ENCODE data around the gene ENAH.

Gene ENAH

GRCh38 chr1:225598847-225599246 lies 54.1 kb downstream of the ENAH start:
- no peak for DNase-seq (ENCODE audit: low read depth)
- TF ChIP-seq CTCF (IDR thresholded peaks at IDR 0.05; ENCODE audit: low read depth, low read length, missing control alignments): no peak
- no peak overlapping the region for H3K4me3 ChIP-seq (ENCODE audit: low read depth, low read length)
- in situ Hi-C loops (cut with HindIII; ENCODE audit: low sequenced_read_pairs): no loop called here

GRCh38 chr1:225597926-225598575 lies 54.9 kb downstream of the ENAH start:
- in situ Hi-C loops (cut with HindIII; ENCODE audit: low sequenced_read_pairs): no loop called here
- H3K4me3 ChIP-seq (ENCODE audit: low read depth, low read length): no peak overlapping the region
- TF ChIP-seq CTCF (IDR thresholded peaks at IDR 0.05; ENCODE audit: low read depth, low read length, missing control alignments): no peak
- DNase-seq (ENCODE audit: low read depth): no peak

GRCh38 chr1:225596736-225597135 lies 56.2 kb downstream of the ENAH start:
- no peak for DNase-seq (ENCODE audit: low read depth)
- TF ChIP-seq CTCF (IDR thresholded peaks at IDR 0.05; ENCODE audit: low read depth, low read length, missing control alignments): no peak
- H3K4me3 ChIP-seq (ENCODE audit: low read depth, low read length): no peak overlapping the region
- in situ Hi-C loops (cut with HindIII; ENCODE audit: low sequenced_read_pairs): no loop called here

- in situ Hi-C loops (cut with HindIII; ENCODE audit: low sequenced_read_pairs): no loop called here
- TF ChIP-seq CTCF (IDR thresholded peaks at IDR 0.05; ENCODE audit: low read depth, low read length, missing control alignments): no peak
- no peak overlapping the region for H3K4me3 ChIP-seq (ENCODE audit: low read depth, low read length)
- no peak for DNase-seq (ENCODE audit: low read depth)
Observed at GRCh38 chr1:225595974-225596551, 56.9 kb downstream of the ENAH start.

- in situ Hi-C loops (cut with HindIII; ENCODE audit: low sequenced_read_pairs): no loop called here
- no peak for DNase-seq (ENCODE audit: low read depth)
- no peak for TF ChIP-seq CTCF (IDR thresholded peaks at IDR 0.05; ENCODE audit: low read depth, low read length, missing control alignments)
- H3K4me3 ChIP-seq (ENCODE audit: low read depth, low read length): no peak overlapping the region
Observed at GRCh38 chr1:225595452-225595851, 57.5 kb downstream of the ENAH start.

- no peak overlapping the region for H3K4me3 ChIP-seq (ENCODE audit: low read depth, low read length)
- TF ChIP-seq CTCF (IDR thresholded peaks at IDR 0.05; ENCODE audit: low read depth, low read length, missing control alignments): no peak
- no peak for DNase-seq (ENCODE audit: low read depth)
- in situ Hi-C loops (cut with HindIII; ENCODE audit: low sequenced_read_pairs): no loop called here
Observed at GRCh38 chr1:225593414-225593813, 59.5 kb downstream of the ENAH start.

All from astrocyte of the cerebellum (primary cell).